Measurements from ENCODE around the gene CYP2W1.
"Not testable (repeated sequence)": the region's sequence is repeated elsewhere in the genome, so short reads cannot be mapped to it uniquely, and the experiment has no call there.

Gene CYP2W1

GRCh38 chr7:951881-952547 lies 31.0 kb upstream of the CYP2W1 start:
- DNase-seq = no peak

DNA sequence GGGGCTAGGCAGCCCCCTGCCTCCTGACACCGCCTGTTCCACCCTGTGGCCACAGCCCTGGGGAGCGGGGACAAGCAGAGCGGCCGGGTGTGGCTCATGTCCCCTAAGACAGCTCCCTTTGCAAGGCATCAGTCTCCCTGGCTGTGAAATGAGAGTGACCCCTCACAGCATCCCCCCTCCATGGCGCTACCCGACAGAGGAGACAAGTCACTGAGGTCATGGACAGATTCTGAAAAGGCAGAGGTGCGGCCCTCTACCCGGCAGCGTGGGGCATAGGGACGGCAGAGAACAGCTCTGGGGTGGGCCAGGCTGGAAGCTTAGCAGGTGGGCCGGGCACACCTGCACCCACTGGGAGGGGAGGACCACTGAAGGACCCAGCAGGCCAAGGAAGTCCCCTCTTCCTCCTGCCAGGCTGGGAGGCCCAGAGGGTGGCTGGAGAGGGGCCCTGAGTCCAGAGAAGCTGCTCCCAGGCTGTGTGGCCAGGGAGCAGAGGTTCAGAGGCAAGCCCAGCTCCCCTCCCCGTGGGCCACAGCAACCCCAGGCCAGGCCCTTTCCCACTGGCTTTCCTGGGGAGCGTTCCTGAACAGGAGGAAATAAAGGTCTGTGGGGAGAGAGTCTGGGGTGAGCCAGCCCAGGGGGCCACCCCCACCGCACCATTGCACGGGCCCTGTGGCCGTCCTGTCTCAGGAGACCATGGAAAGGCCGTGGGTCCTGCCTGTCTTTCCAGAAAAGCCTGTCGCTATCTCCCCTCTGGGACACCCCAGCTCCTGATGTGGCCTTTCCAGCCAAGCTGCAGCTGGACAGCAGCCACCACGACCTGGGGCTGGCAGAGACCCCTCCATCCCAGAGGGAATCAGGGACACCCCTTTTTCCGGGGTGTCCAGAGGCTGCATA lies 30.2 kb upstream of the CYP2W1 start:
- no peak for DNase-seq

DNA sequence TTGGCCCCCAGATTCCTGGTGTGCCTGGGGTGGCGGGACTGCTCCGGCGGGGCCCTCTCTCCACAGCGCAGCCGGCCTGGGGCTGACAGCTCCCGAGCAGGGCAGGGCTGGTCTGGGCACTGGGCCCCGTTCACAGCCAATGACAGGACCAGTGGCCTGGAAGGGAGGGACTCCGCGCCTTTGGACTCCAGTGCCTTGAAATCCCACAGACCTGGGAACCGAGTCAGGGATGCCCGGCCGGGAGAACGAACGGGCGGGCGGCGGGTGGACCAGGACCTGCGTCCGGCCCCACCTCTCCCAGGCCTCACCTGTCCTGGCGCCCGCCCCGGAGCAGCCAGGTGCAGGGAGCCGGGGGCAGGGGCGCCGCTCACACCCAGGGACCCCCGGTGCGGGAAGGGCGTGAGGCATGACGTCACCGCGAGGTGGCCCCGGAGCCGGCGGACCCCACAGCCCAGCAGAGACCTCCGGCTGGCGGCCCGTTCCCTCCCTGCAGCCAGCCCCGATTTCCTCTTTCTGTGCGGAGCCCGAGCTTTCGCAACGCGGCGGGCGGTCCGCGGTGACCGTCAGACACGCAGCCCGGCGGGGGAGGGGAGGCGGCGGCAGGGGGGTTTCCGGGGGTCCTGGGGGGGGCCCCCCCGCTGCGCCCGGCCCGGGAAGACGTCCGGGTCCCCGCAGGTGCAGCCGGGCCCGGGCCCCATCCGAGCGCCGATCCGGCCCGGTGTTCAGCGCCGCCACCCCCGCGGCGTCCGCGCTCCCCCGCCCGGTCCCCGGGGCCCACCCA lies 29.2 kb upstream of the CYP2W1 start:
- DNase-seq = no peak

- no peak for DNase-seq
Observed at GRCh38 chr7:954330-955238, 28.4 kb upstream of the CYP2W1 start, which contains the start of gene ADAP1. Gene ADAP1, minus strand, starts transcription at chr7:954680. Its CDS starts 203 bp downstream, at chr7:954477.

- DNase-seq = no peak
Observed at GRCh38 chr7:956031-956430, 26.9 kb upstream of the CYP2W1 start.

- no peak for DNase-seq
Observed at GRCh38 chr7:957418-958220, 25.4 kb upstream of the CYP2W1 start.

DNA sequence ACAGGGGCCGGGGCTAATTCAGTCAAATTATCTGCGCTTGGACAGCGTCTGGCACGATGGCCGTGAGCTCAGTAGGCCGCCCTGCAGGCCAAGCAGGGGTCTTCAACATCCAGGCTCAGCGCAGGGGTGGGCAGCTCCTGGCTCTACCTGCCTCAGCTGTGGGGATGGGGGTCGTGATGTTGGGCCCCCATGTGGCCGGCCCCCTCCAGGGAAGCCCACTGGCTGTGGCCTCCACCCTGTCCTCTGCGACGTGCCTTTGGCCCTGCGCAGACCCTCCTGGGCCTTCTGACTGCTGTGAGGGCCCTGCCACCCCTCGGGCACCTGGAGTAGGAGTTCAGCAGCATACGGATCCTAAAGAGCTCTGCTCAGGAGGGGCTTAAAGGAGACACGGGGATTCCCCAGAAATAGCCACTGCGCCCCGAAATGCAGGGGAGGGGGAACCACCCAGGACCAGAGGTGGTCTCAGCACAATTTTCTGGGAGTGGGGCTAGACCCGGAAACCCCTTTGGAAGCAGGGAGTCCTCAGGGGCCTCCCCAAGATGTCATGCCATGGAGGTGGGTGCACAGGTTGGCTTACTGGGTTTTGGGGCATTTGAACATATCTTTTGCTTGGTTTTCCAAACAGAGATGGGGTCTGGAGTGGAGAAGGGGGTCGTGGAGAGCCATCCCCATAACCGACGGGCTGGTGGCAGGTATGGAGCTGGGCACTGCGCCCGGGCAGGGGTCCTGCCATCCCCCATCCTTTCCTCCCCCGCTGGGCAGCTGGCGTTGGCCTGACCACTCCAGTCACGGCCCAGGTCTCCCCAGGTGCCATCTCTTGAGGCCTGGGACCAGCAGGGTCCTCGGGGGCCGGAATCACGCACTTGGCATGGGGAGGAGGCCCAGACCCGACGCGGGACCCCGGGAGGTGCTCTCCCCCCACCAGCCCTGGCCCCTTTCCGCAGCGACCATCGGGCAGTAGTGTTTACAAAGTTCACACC lies 24.5 kb upstream of the CYP2W1 start:
- DNase-seq = no peak

GRCh38 chr7:959271-959670 lies 23.7 kb upstream of the CYP2W1 start:
- DNase-seq = no peak

DNA sequence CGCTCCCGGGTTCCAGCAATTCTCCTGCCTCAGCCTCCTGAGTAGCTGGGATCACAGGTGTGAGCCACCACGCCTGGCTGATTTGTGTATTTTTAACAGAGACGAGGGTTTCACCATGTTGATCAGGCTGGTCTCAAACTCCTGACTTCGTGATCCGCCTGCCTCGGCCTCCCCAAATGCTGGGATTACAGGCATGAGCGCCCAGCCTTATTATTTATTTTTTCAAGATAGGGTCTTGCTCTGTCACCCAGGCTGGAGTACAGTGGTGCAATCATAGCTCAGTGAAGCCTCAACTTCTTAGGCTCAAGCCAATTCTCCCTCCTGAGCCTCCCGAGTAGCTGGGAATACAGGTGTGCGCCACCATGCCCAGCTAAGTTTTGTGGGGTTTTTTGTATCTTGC lies 23.2 kb upstream of the CYP2W1 start:
- DNase-seq = not testable (repeated sequence)

- DNase-seq = no peak
Observed at GRCh38 chr7:960269-960871, 22.6 kb upstream of the CYP2W1 start.

GRCh38 chr7:960972-961371 lies 22.0 kb upstream of the CYP2W1 start:
- not testable (repeated sequence) for DNase-seq

GRCh38 chr7:961546-962400 lies 21.2 kb upstream of the CYP2W1 start:
- no peak for DNase-seq

GRCh38 chr7:962401-963081 lies 20.4 kb upstream of the CYP2W1 start:
- DNase-seq = no peak

GRCh38 chr7:963236-964078 lies 19.5 kb upstream of the CYP2W1 start:
- no peak for DNase-seq

GRCh38 chr7:964401-965231 lies 18.4 kb upstream of the CYP2W1 start:
- DNase-seq = no peak

Data from NCI-H748 treated with DMSO at 0.1 percent for 48 hours (cell line).